T-helper 1 cell (primary cell): ENCODE measurements around the gene SPAM1.
"Not testable (repeated sequence)": the region's sequence is repeated elsewhere in the genome, so short reads cannot be mapped to it uniquely, and the experiment has no call there.

Experiments used
- DNase-seq, 5 donors: peaks; one replicate each; pipeline ENCODE4 v3.0.0-alpha.2; 2012 to 2020

Gene SPAM1

DNA sequence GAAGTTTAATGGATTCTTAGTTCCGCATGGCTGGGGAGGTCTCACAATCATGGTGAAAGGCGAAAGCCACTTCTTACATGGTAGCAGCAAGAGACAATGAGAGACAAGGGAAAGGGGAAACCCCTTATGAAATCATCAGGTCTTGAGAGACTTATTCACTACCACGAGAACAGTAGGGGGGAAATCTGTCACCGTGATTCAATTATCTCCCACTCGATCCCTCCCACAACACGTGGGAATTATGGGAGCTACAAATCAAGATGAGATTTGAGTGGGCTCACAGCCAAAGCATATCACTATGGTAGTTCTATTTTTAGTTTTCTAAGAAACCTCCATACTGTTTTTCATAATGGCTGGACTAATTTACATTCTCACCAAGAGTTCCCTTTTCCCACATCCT is 36.7 kb downstream of the SPAM1 start:
- no peak for DNase-seq

DNA sequence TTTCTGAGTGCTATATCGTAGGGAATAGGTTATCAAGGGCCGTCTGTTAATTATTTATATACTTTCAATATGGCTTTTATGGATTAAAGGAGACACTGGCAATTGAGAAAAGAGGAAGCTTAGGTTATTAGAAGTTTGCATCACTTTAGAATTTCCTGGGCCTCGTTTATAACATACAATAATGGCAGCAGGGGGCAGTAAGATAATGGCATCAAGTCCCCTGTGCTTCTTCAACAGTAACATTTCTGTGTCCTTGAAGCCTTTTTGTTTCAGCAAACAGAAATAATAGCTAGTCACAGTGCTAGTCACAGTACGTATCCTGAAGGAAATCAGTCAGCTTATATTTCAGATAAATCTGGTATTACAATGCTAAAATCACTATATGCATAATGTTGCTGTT is 41.9 kb downstream of the SPAM1 start:
- no peak for DNase-seq

DNA sequence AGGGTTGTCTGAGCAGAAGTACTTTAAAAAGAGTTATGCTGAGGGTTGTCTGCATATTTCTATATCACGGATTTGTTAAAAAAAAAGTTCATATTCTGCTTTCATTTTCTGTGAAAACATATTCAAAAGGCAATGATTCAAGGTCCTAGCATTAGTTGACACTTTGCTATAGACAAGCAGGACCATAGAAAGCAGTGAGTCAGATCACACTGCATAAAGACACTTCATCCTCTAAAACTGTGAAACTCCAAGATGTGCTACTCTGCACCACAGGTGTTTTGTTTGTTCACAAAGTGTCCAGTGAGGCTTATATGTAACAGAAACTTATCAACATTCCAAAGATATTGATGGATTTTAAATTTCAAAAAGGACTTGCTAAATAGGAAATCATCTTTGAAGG is 47.0 kb downstream of the SPAM1 start:
- DNase-seq, result no peak

DNA sequence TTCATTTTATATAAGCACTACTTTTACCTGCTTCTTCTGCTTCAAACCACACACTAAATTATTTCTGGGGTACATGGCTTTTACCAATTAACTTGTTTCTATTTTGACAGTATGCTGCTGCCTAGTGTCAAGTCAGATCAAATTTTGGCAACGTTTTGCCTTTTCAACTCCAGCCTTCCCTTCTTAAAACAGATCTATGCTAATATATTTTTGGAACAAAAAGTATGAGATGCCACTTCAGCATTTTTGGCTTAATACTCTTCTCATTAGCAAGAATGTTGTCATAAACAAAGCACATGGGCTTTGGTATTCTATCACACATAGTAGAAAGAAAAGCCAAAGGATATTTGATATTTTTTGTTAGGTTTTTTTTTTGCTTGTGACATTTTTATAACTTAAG is 47.8 kb downstream of the SPAM1 start:
- no peak for DNase-seq

DNA sequence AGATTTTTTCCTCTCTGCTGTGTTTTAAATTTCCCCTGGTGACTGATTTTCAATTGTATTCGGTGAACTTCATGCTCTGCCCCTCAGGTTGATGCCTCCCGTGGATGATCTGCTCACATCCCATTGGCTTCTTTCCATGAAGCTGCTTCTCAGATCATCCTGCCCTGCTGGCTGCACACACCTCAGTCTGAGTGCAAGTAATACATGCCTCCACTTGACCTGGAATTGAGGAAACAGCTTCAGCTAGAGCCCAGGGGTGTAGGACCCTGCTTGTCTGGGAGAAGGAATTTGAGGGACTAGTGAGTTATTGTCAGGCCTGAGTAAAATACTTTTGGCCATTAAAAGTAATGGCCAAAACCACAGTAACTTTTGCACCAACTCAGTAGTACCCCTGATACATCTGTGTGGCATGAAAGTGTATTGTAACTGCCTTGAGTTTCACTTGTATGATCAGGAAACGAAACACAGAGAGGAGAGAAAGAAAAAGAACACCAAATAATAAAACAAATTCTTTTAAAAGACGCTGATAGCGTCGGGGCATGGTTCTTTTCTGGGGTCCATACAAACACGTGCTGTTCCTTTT is 49.4 kb downstream of the SPAM1 start:
- DNase-seq, result no peak

DNA sequence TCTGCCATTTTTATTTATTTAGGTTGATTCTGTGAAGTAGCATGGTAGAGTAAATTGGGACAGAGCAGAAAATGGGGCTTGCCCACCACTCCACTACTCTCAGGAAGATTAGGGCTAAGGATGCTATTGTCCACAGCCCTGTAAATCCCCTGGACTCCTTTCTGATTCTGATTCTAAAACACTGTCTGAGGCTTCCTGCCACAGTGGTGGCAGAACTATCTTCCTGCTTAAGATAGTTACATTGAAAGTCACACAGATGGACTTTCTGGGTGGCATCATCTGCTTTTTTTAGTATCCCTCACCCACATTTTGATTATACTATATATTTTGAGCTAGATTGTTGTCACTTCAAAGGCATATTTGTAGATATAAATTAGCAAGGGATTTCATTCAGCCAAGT is 50.0 kb downstream of the SPAM1 start:
- DNase-seq, result no peak

DNA sequence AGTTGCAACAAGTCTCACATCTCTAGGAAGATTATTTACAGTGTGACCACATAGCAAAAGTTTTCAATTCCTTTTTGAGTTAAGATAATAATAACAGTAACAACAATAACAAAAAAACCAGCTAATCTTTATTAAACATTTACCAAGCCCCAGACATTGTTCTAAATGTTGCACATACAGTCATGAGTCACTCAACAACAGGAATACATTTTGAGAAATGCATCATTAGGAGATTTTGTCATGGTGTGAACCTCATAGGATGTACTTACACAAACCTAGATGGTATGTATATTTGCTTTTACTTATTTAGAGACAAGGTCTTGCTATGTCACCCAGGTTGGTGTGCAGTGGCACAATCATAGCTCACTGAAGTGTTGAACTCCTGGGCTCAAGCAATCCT is 52.0 kb downstream of the SPAM1 start:
- no peak for DNase-seq

DNA sequence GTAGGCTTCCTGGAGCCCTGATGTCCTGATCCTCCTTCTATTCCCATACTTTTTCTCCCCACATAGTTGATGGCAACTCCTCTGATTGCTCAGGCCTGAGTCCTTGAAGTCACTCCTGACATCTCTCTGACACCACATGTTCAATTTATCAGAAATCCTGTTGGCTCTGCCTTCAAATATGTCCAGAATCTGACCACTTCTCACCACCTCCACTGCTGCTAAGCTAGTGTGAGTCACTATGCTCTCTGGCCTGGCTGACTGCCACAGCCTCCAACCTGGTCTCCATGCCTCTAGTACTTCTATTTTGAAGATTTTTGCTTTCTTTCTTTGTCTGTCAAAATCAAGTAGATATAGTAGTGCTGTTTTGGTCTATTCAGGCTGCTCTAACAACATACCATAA is 54.8 kb downstream of the SPAM1 start:
- DNase-seq, result no peak

DNA sequence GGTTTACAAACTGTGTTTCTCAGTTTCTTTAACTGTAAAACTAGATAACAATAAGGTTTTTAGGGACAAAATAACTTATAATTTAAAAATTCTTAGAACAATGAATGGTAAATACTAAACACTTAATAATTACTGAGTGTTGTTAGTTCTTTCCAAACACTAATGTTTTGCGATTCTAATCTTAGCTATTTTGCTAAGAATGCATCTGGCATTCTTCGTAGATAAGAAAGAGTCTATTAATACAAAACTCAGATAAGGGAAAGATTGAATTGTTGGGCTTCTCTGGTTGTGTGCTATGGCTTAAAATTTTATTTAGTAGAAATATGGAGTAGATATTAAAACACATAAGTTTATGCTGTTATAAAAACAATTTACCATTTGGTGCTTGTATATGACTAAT is 62.4 kb downstream of the SPAM1 start:
- no peak for DNase-seq

DNA sequence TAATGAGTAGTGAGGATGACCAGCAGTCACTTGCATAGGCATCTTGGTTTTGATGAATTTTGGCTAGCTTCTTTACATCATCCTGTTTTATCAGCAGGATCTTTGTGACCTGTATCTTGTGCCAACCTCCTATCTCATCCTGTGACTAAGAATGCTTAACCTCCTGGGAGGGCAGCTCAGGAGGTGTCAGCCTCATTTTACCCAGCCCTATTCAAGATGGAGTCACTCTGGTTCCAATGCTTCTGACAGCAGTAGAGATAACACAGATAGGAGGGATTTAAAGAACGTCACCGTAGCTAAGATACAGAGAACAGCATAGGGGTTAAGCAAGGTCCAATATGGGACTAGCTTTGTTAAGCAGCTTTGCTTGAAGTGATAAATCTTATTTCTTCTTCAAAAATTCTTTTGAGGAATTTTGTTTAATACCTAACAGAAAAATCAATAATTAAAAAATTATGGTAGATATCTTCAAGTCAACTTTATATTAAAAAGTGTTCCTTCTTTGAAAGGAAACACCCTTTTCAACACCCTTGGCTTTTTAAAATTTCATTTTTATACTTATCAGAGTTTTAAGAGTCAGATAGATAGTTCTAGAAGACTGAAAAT is 68.0 kb downstream of the SPAM1 start:
- no peak for DNase-seq

DNA sequence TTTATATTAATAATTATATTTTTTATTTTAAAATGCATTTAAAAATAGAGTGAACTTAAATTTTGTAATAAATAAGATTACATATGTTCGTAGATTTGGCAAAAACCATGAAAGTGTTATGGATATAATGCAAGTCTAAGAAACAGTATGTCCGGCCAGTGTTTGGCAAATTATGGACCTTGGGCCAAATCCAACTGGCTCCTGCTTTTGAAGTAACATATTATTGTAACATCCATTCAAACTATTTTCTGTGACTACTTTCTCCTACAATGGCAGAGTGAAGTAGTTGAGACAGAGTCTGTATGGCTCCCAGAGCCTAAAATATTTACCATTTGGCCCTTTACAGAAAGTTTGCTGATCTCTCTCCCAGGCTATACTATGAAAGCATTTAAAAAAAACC is 69.0 kb downstream of the SPAM1 start:
- no peak for DNase-seq

DNA sequence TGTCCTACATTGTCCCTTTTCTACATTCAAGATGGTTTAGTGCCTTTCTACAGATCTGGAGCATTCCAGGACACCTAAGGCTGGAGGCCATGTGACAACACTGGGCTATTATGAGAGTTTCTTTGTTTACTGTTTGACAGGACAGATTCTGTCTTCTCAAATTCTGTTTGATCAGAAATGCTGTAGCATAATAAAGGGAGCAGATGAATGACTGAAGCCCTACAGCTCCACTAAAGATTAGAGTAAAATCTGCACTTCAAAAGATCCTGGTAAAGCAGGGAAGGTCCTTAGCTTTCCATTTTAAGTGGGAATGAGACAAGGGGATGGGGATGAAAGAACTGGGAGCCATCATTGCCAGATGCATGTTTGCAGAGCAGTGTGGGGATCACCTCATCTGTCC is 69.4 kb downstream of the SPAM1 start:
- no peak for DNase-seq

DNA sequence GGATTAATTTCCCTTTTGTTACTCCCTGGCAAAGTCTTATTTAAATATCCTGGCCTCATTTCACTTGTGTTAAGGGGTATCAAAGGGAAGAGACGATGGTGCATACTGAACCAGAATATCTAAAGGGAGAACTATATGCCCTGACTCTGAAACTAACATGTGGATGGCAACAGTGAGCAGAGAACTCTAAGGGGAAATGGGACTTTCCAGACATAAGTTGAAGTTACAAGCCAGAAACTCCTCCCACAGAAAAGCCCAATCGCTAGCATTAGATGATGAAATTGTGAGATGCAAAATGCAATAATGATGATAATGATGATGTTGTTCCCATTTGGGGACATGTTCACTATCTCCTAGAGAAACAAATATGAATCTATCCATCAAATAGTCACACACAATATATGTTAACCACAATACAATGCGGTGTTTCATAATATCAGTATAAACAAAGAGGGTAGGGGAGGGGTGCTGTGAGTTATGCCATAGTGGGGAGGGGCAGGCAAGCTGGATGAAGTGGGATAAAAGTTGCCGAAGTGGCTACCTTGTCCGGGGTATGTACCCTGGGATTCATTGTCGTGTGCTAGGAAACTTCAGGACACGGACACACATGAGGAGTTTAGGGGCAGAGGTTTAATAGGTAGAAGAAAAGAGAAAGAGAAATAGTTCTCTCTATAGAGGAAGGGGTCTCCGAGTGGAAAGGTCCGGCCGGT is 70.7 kb downstream of the SPAM1 start:
- DNase-seq, result no peak

DNA sequence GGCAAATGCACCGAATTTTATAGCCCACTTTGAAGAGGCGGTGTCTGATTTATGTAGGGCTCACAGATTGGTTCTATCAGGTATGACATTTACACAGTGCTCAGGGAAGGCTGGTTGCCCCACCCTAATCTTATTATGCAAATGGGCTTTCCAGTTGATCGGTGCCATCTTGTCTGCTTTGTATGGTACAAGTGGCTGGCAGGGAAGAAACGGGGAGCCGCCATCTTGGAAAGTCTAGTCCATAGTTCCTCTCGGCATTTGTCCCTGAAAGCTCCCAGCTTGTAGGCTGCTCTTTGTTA is 71.2 kb downstream of the SPAM1 start:
- no peak for DNase-seq

DNA sequence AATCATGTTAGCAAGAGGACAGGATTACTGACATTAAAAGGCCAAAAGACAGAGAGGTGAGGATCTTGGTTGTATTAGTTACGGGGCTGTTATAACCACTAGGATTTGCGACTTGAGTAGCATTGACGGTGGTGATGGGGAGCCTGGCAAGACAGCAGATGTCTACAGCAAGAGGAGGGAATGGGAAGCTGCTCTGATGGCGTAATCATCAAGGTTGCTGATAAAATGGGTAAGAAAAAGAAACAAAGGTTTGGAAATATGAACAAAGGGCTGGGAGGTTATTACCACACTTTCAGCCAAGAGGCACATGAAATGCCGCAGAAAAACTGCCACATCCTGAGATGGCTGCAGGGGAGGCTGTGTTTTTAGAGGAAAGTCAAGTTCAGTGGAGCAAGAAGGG is 73.9 kb downstream of the SPAM1 start:
- no peak for DNase-seq

DNA sequence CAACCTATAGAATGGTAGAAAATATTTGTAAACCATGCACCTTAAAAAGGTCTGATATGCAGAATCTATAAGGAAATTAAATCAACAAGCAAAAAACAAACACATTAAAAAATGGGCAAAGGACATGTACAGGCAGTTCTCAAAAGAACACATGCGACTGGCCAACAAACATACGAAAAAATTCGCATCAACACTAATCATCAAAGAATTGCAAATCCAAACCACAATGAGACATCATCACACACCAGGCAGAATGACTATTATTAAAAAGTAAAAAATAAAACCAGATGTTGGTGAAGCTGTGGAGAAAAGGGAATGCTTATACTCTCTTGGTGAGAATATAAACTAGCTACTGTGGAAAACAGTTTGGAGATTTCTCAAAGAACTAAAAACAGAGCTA is 74.7 kb downstream of the SPAM1 start:
- no peak for DNase-seq

DNA sequence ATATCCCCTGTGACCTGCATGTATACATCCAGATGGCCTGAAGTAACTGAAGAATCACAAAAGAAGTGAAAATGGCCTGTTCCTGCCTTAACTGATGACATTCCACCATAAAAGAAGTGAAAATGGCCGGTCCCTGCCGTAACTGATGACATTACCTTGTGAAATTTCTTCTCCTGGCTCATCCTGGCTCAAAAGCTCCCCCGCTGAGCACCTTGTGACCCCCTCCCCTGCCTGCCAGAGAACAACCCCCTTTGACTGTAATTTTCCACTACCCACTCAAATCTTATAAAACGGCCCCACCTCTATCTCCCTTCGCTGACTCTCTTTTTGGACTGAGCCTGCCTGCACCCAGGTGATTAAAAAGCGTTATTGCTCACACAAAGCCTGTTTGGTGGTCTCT is 83.3 kb downstream of the SPAM1 start:
- DNase-seq, result not testable (repeated sequence)

DNA sequence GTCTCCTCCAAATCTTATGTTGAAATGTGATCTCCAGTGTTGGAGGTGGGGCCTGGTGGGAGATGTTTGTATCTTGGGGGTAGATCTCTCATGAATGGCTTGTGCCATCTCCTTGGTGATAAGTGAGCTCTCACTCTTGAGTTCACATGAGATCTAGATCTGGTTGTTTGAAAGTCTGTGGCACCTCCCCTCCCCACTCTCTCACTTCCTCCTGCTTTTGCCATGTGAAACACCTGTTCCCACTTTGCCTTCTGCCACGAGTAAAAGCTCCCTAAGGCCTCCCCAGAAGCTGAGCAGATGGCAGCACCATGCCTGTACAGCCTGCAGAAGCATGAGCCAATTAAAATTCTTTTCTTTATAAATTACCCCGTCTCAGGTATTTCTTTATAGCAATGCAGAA is 84.3 kb downstream of the SPAM1 start:
- DNase-seq, result no peak
